ENCODE measurements around the gene SORCS2.

The SORCS2 gene

DNA sequence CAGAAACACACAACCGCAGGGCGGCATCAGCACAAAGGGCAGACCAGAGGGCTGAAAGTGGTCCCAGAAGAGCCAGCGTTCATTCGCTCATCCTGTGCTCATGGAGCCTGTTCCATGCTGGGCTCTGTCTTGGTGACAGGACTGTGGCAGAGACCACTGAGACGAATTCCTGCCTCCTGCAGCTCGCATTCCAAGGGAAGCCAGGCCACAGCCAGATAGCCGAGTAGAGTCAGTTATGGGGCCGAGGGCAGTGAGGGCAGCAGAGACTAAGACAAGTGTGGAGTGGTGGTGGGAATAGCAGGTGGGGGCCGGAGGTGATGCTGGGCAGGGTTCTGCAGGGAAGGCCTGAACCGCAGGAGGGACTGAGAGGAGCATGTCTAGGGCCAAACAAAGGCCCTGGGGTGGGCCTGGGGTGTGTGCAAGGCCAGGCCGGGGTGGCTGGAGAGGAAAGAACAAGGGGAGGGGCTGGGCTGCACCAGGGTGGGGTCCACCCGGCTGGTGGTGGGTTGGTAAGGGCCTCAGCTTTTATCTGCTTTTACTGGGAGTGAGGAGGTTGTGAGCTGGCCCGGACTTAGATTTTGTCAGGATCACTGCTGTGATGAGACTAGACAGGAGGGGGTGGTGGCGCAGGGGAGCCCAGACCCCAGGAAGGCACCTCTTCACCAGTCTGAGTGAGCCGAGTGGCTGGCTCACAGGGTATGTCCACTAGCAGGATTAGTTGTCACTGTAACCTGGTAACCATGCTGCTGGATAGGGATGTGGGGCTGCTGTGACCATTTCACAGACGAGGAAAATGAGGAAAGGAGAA is 236.1 kb downstream of the SORCS2 start:
- no peak for DNase-seq (ENCODE audit: low read depth)

DNA sequence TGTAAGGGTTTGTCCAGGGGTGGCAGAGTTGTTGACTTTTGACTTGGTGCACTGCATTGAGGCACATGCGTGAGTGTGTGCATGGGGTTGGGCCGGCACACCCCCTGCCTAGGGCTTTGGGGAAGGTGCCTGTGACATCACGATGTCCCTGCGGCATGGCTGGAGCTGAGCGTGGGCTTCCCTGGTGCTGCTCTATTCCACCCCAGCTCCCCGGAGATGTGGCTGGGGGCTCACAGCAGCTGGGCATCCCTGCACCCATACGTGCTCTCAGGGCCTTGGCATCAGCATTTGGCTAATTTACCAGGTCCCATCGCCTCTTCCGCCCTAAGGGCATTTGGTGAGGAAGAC is 236.7 kb downstream of the SORCS2 start:
- no peak for DNase-seq (ENCODE audit: low read depth)

DNA sequence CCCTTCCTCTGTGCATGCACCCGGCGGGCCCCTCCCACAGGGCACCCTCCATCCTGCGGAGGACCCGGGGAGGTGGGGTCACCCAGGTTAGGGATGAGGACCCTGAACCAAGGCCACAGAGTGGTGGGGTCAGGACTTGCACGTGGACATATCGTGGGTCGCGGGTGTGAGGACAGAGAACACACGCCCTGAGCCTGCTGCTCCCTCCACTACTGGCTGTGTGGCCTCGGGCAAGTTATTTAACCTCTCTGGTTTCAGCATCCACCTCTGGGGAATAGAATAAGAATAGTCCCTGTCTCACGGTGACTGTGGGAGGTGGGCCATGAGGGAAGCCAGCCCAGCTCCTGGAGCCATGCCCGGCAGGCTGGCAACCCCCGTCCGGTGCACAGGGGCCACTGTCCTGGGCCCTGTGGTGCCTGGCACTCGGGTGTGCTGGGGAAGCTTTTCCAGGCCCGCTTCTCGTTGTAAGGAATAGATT is 237.3 kb downstream of the SORCS2 start:
- no peak for DNase-seq (ENCODE audit: low read depth)

DNA sequence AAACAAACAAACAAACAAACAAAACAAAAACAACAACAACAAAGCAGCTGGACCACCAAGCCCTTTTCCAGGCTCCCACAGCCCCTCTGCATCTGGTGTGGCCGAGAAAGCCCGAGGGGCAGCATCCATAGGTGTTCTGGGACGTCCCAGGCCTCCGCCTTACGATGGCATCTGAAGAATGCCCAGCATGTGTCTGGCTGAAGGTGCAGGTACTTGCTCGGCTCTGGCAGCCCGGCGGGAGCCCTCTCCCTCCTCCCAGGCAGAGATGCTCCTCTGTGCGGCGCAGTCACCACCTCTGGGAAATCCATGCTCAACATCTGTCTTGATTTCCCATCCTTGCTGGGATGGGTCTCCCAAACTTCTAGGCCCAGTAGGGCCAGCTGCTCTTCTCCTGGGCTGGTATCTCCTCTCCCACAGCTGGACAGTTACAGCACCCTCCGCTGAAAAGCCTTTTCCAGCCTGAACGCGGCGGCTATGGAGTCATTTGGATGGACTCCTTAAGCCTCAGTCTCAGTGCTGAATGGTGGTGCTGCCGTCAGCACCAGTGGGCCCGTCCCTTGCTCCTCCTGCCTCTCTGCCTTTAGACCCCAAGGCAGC is 238.1 kb downstream of the SORCS2 start:
- no peak for DNase-seq (ENCODE audit: low read depth)

DNA sequence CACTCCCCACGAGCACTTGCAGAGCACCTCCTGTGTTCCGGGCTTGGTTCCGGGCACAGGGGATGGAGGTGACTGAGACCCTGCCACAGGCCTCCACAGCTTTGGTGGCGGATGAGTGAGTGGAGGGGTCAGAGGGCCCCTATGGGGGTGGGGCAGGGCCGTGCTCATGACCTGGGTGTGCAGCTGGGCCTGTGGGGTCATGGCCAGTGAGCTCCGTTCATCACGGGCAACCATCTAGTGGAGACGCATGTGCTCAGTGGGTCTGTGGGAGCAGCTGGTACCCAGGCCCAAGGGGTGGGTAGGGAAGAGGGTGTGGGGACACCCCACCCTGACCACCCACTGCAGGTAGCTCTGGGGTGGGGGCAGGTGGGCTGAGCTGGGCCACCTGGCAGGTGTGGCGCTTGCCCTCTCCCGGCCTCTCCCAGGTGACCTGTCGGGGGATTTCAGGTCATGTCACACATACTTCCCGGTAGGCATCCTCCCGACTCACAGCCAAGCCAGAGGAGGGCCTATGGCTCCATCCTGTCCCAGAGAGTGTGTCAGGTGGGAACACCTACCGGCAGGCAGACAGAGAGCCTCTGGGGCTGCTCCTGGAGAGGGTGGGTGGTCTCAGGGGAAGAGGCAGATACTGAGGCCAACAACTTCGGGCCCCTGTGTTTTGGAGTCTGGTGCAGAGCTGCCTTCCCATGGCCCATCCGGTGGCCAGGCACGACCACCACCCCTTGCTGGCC is 238.8 kb downstream of the SORCS2 start:
- no peak for DNase-seq (ENCODE audit: low read depth)

DNA sequence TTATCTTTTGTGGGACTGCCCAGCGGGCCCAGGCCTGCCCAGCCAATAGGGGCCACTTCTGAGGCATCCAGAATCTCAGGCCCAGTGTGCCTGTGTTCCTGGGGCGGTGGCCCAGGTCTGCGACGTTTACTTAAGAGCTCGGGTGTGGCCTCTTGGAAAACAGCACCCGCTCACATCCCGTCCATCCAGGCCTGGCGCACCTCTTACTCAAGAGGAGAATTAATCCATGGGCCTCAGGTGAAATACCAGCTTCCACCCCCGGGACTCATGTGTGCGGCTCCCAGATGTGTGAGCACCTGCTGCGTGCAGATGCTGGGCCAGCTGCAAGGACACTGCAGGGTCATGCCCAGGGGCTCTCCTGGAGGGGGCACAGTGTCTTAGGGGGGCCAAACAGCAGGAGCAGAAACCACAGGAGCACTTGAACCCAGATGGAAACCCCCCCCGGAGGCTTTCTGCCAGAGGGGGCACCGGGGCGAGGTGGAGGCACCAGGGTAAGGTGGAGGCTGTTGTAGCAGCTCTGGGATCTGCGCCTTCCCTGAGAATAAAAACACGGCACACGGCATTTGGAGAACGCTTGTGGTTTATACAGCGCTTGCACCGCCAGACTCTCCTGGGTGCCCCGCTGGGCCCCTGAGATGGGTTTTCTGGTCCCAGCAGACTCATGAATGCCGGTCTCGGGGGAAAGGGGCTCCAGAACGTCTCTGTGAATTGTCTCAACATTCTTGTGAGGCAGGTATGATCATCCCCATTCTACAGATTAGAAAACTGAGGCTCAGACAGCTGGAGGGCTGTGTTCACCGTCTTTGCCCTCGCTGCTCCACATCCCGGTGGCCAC is 239.6 kb downstream of the SORCS2 start:
- no peak for DNase-seq (ENCODE audit: low read depth)

DNA sequence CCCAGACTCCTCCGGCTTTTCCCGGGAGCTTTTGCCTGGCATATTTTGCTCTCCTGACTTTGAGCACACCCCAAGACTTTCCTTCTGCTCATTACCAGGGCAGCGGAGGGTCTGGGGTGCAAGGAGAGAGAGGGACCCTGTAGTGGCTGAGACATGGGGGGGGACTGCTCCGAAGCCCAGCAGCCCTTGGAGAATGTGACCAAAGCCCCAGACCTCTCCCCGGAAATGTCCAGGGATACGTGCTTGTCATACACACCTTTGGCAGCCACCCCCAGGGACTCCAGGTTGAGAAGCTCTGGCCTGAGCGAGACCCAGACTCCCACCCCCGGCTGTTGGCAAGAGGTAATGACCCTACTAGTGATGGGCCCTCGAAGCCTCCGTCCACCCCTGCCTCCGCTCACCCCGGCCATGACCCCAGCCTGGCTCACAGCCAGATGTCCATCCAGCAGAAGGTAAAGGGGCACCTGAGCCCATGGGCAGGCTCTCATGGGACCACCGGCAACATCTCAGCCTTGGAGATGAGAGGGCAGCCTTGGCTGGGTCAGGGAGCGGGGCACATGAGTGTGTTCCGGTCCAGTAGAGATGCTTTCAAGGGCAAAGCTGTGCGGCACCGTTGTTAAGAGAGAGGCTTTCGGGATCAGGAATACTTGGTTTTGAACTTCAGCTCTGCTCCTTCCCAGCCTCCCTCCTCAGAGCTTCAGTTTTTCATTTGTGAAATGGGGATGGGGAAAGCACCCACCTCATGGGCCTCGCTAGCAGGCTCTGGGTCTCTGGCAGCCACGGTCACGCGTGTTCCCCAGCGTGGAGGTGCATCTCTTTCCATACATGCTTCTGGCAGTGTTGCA is 240.4 kb downstream of the SORCS2 start:
- DNase-seq (ENCODE audit: low read depth) = no peak

DNA sequence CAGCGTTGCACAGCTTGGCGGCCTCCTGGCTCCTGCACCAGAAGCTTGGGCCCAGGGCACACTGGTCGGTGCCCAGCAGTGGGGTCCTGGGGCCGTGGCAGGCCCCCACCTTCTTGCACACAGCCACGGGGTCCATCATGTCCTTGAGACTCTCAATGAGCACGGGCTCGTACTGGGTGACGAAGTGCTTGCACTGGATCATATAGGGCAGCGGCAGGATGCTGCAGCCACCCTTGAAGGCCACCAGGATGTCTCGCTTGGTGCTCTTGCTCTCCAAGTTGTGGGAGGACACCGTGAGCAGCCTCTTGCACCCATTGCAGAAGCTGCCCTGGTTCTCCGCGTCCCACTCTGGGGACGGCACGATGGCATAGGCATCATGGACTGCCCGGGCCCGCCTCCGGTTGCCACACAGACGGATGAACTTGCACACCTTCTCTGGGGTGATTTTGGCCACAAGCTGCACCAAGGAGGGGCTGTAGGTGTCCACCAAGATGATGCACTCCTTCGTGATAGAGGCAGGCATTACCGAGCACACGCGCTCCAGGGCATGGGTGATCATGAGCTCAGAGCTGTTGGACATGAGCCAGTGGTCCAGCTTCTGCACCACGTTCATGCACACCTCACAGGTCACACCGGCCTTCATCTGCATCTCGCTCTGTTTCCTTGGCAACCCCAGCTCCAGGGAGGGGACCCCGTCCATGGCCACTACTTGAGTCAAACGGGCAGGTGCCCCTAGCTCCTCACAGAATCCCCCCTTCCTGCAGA is 241.2 kb downstream of the SORCS2 start:
- no peak for DNase-seq (ENCODE audit: low read depth)

DNA sequence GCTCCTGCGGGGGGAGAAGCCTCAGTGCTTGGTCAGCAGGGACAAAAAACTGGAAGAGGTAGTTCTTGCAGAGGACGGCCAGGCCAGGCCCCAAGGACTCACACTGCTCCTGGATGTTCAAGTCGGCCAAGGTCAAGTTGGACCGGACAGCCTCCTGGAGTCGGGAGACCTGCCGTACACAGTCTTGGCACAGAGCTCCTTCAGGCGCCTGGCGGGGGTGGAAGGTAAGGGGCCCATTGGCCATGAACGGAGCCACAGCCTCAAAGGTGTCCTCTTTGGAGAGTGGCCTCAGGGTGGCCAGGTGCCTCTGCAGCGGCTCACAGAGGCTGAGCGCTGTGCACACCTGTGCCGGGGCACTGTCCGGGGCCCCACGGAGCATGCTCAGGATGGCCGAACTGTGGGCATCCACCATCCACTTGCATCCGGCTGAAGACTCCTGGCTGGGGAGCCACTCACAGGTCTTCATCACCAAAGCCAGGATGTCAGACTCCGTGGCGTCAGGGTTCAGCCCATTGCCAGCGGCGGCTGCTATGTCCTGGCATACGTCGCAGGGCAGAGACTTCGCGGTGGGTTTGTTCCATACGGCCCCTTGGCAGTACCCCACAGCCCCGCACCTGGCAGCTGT is 241.9 kb downstream of the SORCS2 start:
- no peak for DNase-seq (ENCODE audit: low read depth)

DNA sequence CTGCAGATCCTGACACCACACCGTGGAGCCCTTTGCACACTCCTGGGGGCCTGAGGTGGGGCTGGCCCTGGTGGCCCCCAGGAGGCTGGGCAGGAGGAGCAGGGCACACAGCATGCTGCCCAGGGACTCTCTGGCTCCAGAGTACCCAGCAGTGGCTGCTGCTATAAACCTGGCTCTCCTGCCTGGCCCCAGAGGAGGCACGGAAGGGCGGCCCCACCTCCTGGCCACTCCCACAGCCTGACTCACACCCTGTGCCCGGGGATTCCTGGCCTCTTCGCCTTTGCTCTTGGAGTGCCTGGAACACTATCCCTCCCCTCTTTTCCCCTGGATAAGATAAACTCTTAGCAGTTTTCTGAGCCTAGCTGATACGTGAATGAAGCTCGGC is 242.4 kb downstream of the SORCS2 start, which contains the start of gene PSAPL1:
Gene PSAPL1, minus strand, starts transcription at position 165 of the 385 bp plus-strand sequence. Its CDS starts 51 bp downstream, at position 114.
- DNase-seq (ENCODE audit: low read depth) = no peak

DNA sequence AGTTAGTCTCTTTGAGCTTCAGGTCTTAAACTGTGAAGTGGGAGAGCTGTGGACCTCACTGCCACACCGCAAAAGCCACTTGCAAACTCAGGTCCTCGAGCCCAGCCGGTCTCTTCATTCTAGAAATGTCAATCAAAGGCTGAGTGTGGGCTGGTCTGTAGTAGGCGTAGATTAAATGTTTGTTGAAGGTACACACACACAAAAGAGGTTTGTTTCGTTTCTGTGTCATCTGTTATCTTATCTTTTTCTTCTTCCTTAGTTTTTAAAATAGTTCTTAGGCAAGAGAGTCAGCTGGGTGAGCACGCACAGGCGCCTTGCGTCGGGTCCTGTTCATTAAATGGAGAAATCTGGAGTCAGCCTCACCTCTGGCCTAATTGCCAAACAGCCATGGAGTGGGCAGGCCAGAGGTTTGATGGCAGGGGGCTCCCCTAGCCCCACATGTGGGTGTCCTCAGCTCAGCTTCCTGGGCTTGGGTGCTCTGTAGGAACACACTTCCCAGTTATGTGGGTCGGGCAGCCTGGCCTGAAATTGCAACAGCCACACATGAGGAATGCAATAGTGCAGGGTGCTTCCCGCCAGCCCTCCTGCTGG is 243.2 kb downstream of the SORCS2 start:
- no peak for DNase-seq (ENCODE audit: low read depth)

DNA sequence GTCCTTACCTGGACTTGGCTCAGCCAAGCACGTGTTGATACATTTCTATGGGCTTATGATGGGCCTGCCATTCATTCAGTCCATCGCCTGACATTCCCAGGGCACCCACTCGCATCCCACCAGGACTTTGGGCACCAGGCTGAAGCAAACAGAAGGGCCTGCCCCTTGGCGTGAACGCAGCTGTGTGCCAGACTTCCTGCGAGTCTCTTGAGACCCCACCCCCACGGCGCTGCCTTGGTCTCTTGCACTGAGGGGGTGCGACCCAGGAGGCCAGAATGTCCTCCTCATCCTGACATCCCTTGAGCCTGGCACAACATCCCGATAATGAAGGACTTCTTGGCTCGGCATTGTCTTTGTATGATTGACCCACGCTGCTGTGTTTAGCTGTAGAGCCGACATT is 243.9 kb downstream of the SORCS2 start:
- DNase-seq (ENCODE audit: low read depth) = no peak

DNA sequence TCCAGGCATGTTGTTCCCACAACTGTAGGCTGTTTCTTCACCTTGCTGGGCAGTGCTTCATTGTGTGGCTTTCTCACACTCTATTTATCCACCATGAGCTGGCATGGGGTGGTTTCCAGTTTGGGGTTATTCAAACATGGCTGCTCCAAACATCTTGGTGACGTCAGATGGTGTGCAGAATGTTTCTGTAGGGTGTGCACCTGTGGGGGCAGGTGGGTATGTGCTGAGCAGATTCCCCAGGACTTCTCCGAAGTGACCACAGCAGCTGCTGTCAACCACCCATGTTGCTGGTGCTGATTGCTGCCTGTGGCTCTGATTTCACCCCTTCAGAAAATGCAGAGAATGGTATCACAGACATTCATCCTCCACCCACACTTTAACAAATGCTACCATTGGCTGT is 247.4 kb downstream of the SORCS2 start:
- no peak for DNase-seq (ENCODE audit: low read depth)

DNA sequence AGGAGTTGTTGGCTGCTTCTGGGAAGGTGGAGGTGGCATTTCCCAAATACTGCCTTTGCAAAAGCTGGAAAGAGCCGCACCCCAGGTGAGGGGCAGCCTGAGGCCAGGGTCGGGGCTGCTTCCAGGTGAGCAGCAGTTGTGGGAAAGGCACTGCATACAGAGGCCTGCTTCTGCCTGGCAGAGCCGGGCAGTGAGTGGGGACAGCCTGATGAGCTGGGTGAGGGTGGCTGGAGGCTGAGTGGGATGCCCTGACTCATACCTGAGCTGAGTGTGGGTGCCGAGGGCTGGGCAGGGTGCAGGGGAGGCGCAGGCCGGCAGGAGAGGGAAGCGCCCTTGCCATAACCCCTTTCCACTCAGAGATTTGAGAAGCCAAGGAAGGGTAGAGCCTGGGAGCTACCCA is 248.9 kb downstream of the SORCS2 start:
- no peak for DNase-seq (ENCODE audit: low read depth)

DNA sequence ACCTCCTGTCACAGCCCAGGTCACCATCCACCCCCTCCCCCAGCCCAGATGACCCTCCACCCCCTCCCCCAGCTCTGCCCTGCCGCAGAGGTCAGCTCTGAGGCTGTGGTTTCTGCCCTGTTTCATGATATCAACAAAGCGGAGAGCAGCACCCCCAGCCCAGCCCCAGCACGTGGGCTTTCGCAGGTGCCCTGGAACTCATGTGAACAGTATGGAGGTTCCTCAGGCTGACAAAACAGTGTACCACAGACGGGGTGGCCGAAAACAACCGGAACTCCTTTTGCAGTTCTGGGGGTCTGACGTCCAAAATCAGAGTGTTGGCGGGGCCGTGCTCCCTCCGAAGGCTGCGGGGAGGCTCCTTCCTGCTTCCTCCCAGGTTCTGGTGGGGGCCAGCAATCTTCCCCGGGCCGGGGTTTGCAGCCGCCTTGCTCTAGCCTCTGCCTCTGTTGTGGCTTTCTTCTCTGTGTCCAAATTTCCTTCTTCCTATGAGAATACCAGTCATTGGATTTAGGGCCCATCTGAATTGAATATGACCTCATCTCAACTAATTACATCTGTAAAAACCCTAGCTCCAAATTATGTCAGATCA is 250.3 kb downstream of the SORCS2 start:
- no peak for DNase-seq (ENCODE audit: low read depth)

DNA sequence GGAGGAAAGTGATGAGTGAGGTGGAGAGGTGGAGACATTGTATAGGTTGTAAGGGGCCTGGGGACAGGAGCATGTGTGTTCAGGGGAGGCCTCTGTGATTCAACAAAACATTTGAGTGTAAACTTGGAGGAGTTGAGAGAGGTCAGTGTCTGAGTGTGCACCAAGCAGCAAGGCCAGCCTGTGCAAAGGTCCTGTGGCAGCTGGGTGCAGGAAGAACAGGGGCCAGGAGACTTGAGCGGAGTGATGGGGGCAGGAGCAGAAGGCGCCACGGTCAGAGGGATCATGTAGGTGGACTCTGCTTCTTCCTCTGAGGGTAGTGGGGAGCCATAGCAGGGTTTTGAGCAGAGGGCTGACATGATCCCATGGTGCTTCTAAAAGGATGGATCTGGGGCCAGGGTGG is 252.0 kb downstream of the SORCS2 start:
- DNase-seq (ENCODE audit: low read depth) = no peak

DNA sequence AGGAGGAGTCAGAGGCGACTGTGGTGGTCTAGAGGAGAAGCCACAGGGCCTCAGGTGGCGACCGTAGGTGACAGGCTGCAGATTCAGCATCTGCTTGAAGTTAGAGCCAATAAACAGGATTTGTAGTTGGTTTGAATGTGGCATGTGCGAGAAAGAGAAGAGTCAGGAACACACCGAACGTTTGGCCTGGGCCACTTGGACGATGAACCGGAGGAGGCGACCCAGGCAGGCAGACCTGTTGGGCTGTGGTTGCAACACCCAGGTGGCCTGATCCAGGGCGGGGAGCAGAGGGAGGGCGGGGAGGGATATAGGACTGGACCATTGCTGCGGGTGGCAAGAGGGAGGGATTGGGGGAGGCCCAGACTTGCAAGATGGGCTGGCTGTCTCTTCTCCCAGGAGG is 252.4 kb downstream of the SORCS2 start:
- no peak for DNase-seq (ENCODE audit: low read depth)

DNA sequence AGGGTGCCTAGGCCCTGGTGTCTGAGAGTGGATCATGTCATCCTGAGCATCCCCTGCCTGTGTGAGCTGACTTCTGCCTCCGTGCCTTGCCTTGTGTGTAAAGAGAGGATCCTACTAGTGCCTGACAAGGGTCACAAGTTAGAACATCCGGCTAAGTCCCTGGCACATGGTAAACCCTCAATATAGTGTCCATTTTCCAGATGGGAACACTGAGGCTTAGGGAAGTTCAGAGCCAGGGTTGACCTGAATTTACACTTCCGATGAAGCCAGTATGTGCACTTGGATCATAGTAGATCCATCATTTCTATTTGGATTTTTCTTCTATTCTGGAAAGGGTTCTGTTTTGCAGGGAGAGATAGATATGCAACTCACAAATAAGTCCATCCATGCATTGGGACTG is 254.9 kb downstream of the SORCS2 start:
- DNase-seq (ENCODE audit: low read depth) = no peak

DNA sequence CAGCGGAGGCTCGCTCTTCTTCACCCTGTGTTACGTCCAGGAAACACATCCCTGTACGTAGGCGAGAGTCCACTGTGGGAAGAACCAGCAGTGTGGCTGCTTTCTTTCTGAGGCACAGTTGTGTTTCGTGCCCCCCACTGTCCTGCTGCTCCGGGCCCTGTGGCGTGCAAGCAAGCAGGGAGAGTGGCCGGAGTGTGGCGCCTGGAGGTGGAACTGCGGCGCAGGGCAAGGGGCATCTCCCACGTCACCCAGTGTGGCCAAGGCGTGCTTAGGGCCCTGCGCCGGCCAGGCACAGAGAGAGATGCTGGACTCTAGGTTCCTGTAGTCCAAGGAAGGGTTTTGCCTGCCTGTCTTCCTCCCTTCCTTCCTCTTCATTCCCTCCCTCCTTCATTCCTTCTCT is 255.7 kb downstream of the SORCS2 start:
- DNase-seq (ENCODE audit: low read depth) = no peak
